Hematopoietic multipotent progenitor cell (in vitro differentiated cells): ENCODE measurements around the gene GABRR1. TPM values are rescaled to one million over a fixed set of nuclear protein-coding genes. Genes with fewer than 3 reads are reported as not detected.

Experiments used
- DNase-seq, 3 donors: peaks; one replicate each; pipeline ENCODE4 v3.0.0-alpha.2; 2011 to 2015; ENCODE audit warnings: low read depth in 2 of 3, low spot score in 2 of 3
- total RNA-seq: library from RNA; depleted of rRNA; stranded (reverse); fragments of >200 nt; gene quantifications from one replicate; pipeline ENCODE4 v1.2.3, GENCODE V29; 2012

GABRR1 gene
- total RNA-seq, 1 donor: not detected

DNA sequence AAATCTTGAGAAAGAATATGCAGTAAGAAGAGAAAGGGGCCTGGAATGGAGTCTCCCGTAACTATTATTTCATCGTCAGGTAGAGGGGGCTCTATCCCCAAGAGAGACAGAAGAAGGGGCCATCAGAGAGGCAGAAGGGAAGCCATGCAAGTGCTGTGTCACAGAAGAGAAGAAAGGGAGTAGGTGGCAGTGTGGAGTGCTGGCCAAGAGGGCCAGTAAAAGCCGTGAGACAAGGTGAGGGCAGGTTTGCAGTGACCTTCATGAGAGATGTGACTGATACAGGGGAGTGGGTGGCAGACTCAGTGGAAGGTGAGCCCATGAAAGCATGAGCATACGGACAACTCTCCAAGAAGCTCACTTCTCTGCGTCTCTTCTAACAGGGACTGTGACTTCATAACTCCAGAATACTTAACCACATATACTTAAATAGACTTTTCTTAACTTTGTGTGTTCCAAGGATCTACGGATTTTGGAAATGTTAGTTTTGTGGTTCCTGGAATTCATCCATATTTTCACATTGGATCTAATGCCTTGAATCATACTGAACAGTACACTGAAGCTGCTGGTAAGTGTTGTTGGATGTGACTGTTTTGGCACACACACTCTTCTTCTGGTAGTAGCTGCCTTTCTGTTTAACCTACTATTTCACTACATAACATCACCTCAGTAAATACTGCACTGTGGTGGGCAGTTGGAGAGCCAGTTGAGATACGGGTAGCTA, 55.7 kb downstream of the GABRR1 start:
- peak in 1 of 3 donors; percentile 34 for DNase-seq

DNA sequence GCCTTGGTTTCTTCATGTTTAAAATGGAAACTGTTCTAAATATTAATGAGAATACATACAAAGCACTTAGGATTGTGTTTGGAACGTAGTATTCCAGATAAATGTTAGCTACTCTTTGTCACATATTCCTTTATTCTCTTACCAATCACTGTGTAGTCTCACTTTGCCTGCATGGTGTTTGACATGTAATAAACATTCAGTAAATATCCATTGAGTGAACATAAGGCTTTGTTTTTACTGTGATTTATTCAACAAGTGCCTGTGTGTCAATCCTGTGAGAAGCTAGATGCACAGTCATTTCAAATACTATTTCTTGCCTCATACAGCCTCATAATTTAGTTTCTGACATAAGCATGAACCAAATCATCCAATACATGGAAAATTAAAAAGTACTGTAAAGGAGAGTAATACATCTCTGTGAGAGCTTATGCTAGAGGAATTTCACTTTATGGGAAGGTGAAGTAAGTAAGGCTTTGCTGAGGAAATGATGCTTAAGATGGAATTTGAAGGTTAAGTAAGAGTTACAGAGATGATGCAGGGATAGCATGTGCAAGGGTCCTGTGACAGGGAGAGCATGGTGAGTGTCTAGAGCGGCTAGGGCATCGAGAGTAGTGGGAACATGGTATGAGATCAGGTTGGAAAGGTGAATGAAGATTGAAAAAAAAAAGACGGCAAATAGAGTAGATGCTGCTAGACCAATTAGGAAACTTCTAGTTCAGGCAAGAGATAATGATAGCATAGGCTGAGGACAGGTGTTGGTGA, 56.6 kb downstream of the GABRR1 start:
- DNase-seq: no peak

DNA sequence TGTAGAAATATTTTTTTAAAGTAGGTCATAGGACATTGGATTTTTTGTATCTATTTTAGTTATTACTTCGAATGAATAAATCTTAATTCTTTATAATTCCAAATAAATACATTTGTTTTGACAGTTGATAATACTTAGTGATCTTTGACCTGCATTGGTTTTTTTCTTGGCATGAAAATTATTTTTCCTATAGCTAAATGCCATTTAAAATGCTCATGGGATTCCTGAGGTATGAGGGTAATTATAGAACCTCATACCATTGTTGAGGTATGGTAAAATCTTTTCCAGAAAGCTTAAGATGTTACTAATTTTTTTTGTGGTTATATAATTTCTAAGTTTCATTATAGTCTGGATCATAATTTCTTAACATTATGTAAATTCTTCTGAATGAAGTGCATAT, 63.0 kb downstream of the GABRR1 start:
- DNase-seq: no peak

DNA sequence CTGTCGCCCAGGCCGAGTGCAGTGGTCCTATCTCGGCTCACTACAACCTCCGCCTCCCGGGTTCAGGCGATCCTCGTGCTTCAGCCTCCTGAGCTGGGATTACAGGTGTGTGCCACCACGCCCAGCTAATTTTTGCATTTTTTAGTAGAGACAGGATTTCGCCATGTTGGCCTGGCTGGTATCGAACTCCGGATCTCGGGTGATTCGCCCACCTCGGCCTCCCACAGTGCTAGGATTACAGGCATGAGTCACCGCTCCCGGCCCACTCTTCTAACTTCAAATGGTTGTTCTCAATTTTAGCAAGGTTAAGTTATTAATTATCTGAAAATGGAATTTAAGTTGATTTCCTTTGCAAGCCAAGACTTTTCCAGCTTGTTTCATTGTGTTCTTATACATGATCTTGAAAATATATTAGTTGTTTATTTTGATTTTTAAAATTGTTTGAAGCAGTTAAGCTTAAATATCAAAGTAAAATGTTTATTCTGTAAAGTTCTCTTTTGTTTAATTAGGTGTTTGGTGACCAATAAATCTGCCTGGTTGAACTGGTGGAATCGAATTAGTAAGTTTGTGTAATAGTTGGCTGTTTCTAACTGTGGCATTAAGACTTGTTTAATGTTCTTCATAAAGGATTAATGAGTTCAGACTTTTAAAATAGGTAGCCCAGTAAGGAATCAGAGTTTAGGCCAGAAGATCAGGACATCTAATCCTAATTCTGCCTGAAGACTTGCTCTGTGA, 69.0 kb downstream of the GABRR1 start:
- no peak for DNase-seq

DNA sequence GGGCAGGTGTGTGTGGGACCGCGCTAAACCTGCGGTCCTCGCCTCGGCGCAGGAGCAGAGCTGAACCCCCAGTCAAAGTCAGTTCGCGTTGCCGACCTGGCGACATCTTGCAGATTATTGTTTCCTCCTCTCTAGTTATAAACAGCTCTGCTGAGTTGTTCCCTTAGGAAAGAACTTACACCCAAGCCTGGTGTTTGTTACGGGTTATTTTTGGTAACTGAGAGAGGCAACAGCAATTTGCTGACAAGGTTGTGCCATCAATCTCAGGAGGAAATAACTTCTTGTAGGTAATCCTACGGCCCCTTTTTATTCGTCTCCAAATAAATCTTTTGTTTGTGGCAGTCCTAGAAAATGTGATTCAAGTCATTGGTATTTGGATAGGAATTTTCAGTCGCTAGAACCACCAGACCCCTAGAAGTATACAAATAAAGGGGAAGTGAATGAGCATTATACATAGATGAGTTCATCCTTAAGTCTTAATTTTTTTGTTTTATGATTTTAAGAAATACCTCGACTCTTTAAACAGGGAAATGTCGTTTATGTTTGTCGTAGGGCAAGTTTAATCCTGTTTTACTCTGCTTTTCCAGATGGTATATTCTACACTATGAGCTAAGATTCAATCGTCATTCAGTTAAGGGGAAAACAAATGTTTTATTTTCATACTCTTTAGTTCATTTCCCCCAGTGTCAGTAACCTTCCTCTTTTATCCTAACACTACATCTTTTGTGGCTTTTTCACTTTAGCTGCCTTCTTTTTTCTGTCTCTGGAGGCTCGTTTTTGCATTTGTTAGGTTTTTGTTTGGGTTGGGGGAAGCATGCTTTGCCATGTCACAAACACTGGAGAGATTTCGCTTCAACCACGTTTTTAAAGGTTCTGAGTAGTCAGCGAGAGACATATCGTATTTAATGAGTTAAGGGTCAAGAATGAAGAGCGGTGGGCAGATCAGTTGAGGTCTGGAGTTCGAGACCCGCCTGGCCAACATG, 70.1 kb downstream of the GABRR1 start:
- peak; percentile 9 to 58 (median 33) for DNase-seq

DNA sequence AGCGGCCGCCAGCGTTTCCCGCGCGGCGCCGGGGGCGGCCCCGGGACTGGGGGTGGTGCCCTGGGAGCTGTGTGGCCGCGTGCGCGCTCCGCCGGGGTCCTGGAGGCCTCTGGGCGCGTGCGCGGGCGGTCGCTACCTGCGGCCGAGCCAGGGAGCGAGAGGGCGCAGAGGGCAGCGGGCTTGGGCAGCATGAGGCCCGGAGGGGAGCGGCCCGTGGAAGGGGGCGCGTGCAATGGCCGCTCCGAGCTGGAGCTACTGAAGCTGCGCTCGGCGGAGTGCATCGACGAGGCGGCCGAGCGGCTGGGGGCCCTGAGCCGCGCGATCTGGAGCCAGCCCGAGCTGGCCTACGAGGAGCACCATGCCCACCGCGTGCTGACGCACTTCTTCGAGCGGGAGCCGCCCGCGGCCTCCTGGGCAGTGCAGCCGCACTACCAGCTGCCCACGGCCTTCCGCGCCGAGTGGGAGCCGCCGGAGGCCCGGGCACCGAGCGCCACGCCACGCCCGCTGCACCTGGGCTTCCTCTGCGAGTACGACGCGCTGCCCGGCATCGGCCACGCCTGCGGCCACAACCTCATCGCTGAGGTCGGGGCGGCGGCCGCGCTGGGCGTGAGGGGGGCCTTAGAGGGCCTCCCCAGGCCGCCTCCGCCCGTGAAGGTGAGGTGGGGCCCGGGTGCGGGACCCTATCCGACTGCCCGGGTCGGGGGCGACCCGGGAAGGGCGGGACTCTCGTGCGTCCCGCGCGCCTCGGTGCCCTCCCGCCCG, 71.0 kb downstream of the GABRR1 start, which contains the start of gene PM20D2:
TSS of gene PM20D2 (plus strand) at position 100 of the 762 bp plus-strand sequence. CDS start at position 190, 90 bp downstream.
- peak; percentile 38 to 73 (median 67) for DNase-seq

DNA sequence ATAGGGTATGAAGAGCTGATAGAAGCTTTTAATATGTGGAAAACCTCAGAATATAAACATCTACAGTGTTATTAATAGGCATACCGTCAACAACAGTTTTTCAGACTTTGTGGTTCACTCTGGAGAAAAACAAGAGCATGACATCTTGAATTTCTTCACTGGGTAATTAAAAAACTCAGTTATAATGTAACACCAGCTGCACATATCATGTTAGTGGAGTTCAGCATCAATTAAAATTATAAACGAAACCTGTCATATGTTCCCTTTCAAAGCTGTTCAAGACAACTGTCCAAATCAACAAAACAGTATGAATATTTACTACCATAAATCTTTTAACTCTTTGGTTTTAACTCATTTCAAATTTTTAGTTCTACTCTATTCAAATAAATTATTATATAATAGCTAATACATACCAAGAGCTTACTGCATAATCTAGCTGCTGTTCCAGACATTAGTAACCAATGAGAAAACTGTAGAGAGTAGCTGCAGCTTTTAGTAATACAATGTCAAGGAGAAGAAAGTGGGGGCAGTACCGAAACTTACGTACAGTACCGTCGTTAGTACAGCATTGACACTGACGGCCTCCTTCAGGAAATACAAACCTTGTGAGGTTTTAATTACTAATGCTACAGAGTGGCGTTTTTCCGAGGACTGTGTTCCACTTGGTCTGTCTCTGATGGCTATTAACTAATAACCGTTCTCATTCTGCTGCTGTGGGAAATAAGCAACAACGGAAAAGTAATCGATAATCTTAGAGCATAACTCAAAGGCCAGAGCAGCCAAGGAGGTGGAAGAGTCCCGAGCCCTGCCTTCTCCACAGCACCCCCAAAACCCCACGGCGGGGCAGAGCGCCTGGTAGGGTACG, 71.8 kb downstream of the GABRR1 start:
- DNase-seq: peak; percentile 14 to 60 (median 49)

DNA sequence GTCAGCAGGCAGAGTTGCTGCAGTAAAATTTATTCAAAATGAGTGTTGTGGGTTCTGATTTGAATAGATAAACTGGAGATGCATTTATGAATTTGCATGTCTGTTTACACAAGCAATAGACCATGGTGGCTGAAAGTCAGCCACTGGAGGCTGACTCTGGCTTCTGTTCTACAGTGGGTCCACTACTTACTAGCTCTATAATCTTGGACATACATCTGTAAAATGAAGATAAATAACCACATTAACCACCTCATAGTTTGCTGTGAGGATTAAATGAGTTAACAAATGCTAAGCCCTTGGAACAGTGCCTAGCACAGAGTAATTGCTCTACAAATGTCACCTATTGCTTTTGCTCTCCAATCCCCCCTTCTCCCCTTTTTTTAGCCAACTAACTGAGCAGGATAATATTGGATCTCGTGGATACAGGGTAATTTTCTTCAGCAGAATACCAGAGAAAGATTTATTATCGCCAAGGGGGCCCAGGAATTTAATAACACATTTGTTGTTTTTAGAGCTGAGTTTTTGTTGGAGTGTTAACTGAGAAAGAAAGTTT, 72.7 kb downstream of the GABRR1 start:
- peak in 1 of 3 donors; percentile 34 for DNase-seq

DNA sequence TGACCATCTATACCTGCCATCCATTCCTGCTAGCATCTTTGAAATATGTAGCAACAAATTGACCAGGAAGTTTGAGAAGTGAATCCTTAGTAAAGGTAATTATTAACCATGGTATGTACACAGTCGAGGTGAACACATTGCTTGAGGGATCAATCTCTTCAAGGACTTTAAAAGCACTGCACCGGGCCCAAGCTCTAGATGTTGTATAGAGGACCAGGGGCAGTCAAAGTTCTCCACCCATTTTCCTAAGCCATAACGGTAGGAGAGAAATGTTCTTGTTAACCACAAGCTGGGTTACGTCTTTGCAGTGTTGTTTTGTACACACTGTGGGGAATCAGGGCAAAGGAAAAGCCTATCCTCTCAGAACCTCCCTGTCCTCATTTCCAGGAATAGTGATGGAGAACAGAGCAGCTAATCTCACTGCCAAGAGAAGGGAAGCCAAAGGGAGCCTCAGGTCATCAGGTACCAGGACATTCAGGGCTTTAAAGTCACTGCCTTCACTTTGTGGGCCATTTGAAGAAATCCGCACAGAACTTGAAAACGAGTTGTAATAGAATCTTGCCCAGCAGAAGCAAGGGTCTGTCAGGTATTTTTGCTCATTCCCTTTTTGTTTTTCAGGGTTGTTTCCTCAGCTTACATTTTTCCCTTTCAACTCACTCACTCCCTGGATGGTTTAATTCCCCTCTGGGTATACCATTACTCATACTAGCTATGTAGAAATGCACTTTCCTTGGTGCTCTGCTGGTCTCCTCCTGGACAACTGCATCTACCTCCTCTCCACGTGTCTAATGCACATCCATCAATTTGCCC, 76.6 kb downstream of the GABRR1 start:
- DNase-seq: no peak

DNA sequence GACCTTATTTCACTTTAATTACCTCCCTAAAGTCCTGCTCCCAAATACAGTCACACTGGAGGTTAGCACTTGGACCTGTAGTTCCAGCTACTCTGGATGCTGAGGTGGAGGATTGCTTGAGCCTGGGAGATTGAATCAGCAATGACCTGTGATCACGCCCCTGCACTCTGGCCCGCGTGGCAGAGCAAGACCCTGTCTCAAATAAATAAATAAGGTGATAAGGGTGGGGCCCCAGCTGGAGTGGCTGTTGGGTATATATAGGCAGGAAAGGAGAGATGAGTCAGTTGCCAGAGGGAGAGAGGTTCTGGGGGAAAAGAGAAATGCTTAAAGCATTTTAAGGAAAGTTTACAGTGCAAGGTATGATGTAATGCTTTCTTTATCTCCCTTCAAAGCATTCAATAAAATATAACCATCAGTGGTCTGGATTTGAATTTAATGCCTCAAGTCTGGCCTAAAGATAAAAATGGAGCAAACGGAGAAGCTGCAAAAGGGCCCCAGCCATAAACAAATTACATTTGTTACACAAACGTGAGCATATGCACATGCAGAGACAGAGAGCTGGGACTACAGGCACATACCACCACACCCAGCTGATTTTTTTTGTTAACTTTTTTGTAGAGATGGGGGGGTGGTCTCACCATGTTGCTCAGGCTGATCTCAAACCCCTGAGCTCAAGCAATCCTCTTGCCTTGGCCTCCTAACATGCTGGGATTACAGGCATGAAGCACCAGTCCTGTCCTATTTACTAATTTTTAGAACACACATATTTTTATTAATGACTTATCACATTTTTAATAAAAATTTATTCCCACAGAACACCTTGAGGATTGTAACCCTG, 77.4 kb downstream of the GABRR1 start:
- DNase-seq: no peak

DNA sequence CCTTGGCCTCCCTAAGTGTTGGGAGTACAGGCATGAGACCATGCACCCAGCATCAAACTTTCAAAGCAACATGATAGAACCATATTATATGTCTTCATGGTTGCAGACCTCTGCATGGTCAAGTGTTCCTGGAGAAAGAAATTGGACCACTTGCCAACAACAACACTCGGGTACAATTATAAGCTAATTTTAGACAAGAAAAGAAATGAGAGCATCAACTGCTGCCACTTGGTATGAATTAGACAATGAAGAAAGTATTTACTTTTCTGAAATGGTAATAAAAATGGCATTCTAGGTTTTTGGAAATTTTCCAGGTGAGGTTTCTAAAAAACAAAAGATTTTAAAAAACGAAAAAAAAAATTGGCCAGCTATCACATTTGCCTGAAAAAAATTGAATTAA, 79.0 kb downstream of the GABRR1 start:
- no peak for DNase-seq

DNA sequence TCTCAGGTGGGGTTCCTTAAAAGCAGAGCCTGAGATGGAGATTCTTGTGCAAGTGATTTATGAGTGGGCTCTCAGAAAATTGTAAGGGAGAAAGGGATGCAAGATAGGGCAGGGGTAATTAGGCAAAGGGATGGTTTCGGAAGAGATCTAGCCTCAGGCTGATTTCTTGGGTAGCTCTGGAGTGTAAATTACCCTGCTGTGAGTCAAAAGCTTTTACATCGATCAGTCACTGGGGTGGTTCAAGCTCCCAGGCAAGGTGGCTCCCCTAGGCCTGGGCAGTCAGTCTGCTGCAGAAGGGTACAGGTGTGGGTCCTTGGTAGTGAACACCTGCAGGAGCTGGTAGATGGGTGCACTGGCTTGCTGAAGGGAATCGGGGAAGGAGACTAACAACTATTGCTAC, 82.4 kb downstream of the GABRR1 start:
- DNase-seq: no peak

DNA sequence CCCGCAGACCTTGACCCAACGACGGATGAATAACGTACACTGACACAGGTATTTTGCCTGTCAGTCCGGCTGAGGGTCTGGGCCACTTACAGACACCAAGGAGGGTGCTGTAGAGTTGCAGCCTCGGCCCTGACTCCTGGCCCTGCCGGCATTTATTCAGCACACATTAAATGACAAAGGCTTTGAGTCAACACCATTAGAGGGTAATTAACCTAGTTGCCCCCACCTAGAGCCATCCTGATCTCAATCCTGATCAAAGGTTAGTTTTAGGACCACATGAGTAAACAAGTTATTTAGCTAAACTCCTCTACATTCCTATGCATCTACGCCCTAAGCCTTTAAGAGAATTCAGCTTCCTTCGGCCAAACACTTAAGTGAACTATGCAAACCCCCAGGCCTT, 83.2 kb downstream of the GABRR1 start:
- DNase-seq: no peak

DNA sequence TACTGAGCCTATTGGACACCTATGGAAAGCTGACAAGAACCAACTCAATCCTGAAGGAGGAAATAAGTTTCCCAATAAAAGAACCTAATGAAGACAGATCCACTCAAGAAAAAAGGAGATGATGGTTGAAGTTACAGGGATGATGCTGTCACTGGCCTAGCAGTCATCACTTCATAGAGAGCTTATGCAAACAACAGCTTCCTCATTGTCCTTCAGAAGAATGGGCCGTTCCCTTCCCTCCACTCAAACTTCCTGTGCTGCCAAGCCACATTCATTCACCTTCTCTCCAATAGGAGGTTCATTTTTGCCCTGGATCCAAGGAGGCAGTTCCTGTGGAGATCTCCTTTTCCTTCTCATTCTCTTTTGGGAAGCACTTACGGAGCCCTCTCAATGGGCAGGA, 85.1 kb downstream of the GABRR1 start:
- no peak for DNase-seq

DNA sequence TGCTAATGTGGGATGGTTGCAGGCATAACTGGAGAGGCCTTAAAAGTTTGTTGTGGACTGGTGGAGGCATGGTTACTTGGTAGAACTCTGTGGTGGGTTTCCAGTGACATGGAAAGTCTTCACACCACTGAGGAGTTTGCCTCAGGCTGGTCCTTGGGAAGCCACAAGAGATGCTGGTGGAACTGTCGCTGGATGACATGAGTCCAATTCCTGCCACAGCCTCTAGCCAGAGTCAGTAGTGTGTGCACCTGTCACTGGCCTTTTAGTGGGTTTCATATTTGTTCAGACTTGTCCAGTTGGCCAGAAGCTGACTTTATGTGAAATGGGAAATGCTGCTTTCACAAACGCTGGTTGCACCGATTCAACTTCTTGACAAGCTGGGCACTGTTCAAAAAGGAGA, 85.6 kb downstream of the GABRR1 start:
- DNase-seq: no peak

DNA sequence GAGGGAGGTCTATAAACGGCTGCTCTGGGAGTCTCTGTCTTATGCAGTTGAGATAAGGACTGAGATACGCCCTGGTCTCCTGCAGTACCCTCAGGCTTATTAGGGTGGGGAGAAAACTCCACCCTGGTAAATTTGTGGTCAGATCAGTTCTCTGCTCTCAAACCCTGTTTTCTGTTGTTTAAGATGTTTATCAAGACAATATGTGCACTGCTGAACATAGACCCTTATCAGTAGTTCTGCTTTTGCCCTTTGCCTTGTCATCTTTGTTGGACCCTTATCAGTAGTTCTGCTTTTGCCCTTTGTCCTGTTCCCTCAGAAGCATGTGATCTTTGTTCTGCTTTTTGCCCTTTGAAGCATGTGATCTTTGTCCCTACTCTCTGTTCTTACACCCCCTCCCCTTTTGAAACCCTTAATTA, 88.9 kb downstream of the GABRR1 start:
- DNase-seq: peak in 1 of 3 donors; percentile 31
